ENCODE results near the gene TSKS.

TSKS gene

DNA sequence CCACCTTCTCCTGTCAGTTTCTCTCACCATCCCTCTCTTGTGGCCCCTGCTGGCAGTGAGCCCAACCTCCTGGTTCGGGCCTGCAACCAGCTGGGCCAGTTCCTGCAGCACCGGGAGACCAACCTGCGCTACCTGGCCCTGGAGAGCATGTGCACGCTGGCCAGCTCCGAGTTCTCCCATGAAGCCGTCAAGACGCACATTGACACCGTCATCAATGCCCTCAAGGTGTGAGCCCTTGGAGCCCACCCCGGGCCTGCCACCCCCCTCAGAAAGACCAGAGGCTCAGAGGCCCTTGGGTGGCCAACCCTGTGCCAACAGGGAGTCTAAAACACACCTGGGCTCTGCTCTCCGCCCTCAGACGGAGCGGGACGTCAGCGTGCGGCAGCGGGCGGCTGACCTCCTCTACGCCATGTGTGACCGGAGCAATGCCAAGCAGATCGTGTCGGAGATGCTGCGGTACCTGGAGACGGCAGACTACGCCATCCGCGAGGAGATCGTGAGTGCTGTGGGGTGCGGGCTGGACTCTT is 36.2 kb upstream of the TSKS start:
- Histone ChIP-seq H3K27me3 (ENCODE audit: control insufficient read depth, insufficient read depth, low read length) (no peaks in the 10 kb centered on the region), H2AFZ (no peak overlapping the region), H3K4me2 (ENCODE audit: low read length) (no peak overlapping the region), H3K4me3 (ENCODE audit: low read depth, low read length) (no peak overlapping the region), H3K36me3 (ENCODE audit: control insufficient read depth, insufficient read depth, low read length) (no peaks in the 10 kb centered on the region), H3K4me1 (peaks cover 5% of the 10 kb centered on the region), H3K9ac (no peak overlapping the region), H3K27ac (no peak overlapping the region), H3K9me3 (ENCODE audit: control insufficient read depth, low read length) (no peaks in the 10 kb centered on the region), H3K79me2 (no peaks in the 10 kb centered on the region)
- TF ChIP-seq, protein P1, sequence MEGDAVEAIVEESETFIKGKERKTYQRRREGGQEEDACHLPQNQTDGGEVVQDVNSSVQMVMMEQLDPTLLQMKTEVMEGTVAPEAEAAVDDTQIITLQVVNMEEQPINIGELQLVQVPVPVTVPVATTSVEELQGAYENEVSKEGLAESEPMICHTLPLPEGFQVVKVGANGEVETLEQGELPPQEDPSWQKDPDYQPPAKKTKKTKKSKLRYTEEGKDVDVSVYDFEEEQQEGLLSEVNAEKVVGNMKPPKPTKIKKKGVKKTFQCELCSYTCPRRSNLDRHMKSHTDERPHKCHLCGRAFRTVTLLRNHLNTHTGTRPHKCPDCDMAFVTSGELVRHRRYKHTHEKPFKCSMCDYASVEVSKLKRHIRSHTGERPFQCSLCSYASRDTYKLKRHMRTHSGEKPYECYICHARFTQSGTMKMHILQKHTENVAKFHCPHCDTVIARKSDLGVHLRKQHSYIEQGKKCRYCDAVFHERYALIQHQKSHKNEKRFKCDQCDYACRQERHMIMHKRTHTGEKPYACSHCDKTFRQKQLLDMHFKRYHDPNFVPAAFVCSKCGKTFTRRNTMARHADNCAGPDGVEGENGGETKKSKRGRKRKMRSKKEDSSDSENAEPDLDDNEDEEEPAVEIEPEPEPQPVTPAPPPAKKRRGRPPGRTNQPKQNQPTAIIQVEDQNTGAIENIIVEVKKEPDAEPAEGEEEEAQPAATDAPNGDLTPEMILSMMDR (IDR thresholded peaks at IDR 0.05) = no peak

DNA sequence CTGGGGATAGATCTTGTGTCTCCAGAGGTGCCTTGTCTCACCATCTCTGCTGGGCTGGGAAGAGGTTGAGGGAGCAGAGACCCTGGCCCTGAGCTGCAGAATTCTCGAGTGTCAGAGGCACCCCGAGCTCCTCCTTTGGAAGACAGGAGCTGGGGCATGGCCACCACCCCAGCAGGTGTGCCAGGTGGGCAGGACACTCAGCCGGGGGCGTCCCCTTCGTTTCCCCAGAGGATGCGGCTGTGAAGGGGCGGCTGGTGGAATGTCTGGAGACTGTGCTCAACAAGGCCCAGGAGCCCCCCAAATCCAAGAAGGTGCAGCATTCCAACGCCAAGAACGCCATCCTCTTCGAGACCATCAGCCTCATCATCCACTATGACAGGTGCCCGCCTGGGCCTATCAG is 35.5 kb upstream of the TSKS start:
- Histone ChIP-seq H3K27me3 (ENCODE audit: control insufficient read depth, insufficient read depth, low read length) (no peaks in the 10 kb centered on the region), H3K36me3 (ENCODE audit: control insufficient read depth, insufficient read depth, low read length) (no peaks in the 10 kb centered on the region), H3K4me3 (ENCODE audit: low read depth, low read length) (no peak overlapping the region), H3K4me1 (peaks cover 5% of the 10 kb centered on the region), H3K9ac (no peak overlapping the region), H2AFZ (no peak overlapping the region), H3K9me3 (ENCODE audit: control insufficient read depth, low read length) (no peaks in the 10 kb centered on the region), H3K4me2 (ENCODE audit: low read length) (no peak overlapping the region), H3K27ac (no peak overlapping the region), H3K79me2 (no peaks in the 10 kb centered on the region)
- TF ChIP-seq, protein P1 (IDR thresholded peaks at IDR 0.05) = no peak

DNA sequence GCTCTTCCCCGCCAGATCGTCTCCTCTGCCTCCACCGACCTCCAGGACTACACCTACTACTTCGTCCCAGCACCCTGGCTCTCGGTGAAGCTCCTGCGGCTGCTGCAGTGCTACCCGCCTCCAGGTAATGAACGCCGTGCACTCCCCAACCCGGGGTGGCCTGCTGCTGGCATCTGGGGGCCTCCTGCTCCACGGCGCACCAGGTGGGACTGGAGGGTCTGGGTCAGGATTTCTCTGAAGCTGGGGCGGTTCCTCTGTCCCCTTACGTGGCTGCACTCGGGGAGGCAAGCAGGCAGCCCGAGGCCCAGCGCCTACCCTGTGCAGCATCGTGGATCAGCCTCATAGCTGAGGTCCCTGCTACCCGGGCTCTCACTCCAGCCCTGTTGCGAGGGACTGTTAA is 32.5 kb upstream of the TSKS start:
- TF ChIP-seq, protein P1 (IDR thresholded peaks at IDR 0.05) = no peak
- H3K79me2 ChIP-seq = no peaks in the 10 kb centered on the region
- no peaks in the 10 kb centered on the region for H3K4me1 ChIP-seq
- H2AFZ ChIP-seq = no peak overlapping the region
- no peaks in the 10 kb centered on the region for H3K36me3 ChIP-seq (ENCODE audit: control insufficient read depth, insufficient read depth, low read length)
- H3K4me3 ChIP-seq (ENCODE audit: low read depth, low read length) = no peak overlapping the region
- no peaks in the 10 kb centered on the region for H3K9me3 ChIP-seq (ENCODE audit: control insufficient read depth, low read length)
- no peaks in the 10 kb centered on the region for H3K27me3 ChIP-seq (ENCODE audit: control insufficient read depth, insufficient read depth, low read length)
- no peak overlapping the region for H3K9ac ChIP-seq
- H3K27ac ChIP-seq = no peak overlapping the region
- H3K4me2 ChIP-seq (ENCODE audit: low read length) = no peak overlapping the region

DNA sequence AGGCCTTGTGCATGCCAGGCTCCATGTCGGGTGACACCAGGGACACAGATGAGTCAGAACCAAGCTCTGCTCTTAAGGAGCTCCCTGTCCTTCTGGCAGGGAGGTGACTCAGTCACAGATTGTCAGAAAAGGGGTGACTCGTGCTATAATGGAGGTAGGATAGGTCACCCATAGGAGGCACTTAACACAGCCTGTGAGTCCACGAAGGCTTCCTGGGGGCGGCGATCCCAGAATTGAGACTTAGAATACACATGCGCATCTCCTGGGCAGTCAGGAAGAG is 30.4 kb upstream of the TSKS start:
- Histone ChIP-seq H3K79me2 (no peaks in the 10 kb centered on the region), H3K4me2 (ENCODE audit: low read length) (no peak overlapping the region), H3K36me3 (ENCODE audit: control insufficient read depth, insufficient read depth, low read length) (no peaks in the 10 kb centered on the region), H3K27me3 (ENCODE audit: control insufficient read depth, insufficient read depth, low read length) (no peaks in the 10 kb centered on the region), H2AFZ (no peak overlapping the region), H3K4me1 (no peaks in the 10 kb centered on the region), H3K4me3 (ENCODE audit: low read depth, low read length) (no peak overlapping the region), H3K9me3 (ENCODE audit: control insufficient read depth, low read length) (no peaks in the 10 kb centered on the region), H3K9ac (no peak overlapping the region), H3K27ac (no peak overlapping the region)
- TF ChIP-seq, protein P1 (IDR thresholded peaks at IDR 0.05) = no peak

DNA sequence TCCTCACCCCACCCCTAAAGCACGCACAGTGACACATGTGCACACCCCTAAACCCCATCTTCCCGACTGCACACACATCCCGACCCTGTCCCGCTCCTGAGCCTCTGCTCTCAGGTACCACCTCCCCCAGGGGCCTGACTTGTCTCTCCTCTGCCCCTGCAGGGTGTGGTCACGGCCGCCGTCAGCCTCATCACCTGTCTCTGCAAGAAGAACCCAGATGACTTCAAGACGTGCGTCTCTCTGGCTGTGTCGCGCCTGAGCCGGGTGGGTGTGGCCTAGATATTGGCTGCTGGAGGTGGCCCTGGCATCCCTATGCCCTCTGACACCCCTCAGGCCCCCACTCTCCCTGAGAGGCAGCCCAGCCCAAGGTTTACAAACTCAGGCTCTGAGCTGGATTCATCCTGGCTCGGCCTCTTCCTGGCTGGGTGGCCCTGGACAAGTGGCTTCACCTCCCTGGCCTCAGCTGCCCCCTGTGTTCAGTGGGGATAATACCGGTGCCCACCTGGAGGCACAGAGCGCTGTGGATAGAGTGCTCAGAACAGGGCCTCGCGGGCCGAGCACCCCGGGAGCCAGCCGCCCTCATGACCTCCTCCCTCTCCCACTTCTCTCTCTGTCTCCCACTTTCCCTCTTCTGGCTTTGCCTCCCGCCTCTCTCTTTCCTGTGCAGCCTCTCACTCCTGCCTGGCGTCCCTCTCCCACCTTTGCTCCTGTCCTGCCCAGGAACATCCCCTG is 29.9 kb upstream of the TSKS start:
- TF ChIP-seq, protein P1 (IDR thresholded peaks at IDR 0.05) = no peak
- no peak overlapping the region for H2AFZ ChIP-seq
- H3K9me3 ChIP-seq (ENCODE audit: control insufficient read depth, low read length) = no peaks in the 10 kb centered on the region
- no peaks in the 10 kb centered on the region for H3K36me3 ChIP-seq (ENCODE audit: control insufficient read depth, insufficient read depth, low read length)
- H3K79me2 ChIP-seq = no peaks in the 10 kb centered on the region
- H3K27me3 ChIP-seq (ENCODE audit: control insufficient read depth, insufficient read depth, low read length) = no peaks in the 10 kb centered on the region
- no peak overlapping the region for H3K4me3 ChIP-seq (ENCODE audit: low read depth, low read length)
- H3K4me1 ChIP-seq = no peaks in the 10 kb centered on the region
- no peak overlapping the region for H3K4me2 ChIP-seq (ENCODE audit: low read length)
- H3K27ac ChIP-seq = no peak overlapping the region
- H3K9ac ChIP-seq = no peak overlapping the region

All from parathyroid adenoma (tissue), 2 donors.